Smooth muscle cell (in vitro differentiated cells): ENCODE measurements around the gene PSMD8. TPM values are rescaled to one million over a fixed set of nuclear protein-coding genes. Genes with fewer than 3 reads are reported as not detected.

Source experiments
- DNase-seq: peaks from one replicate; lab custom pipeline; 2025; ENCODE audit not compliant: unreplicated experiment; lab: John Stamatoyannopoulos, UW
- H2AFZ ChIP-seq: fragments of 200-600 bp; sonication (generic); 2 replicates; pipeline ENCODE4 v1.6.0; 2016; ENCODE audit warnings: antibody characterized with exemption, low read depth, mild to moderate bottlenecking
- H3F3A ChIP-seq: fragments of 200-600 bp; sonication (generic); 2 replicates; pipeline ENCODE4 v1.6.0; 2017; ENCODE audit warnings: antibody characterized with exemption, low read depth
- H3K27ac ChIP-seq: fragments of 200-600 bp; sonication (generic); 2 replicates; pipeline ENCODE4 v1.5.1; 2016; ENCODE audit warnings: low read depth, mild to moderate bottlenecking
- H3K27me3 ChIP-seq: fragments of 200-600 bp; sonication (generic); 2 replicates; pipeline ENCODE4 v1.6.1; 2016; ENCODE audit warnings: low read depth, mild to moderate bottlenecking
- H3K36me3 ChIP-seq: fragments of 200-600 bp; sonication (generic); 2 replicates; pipeline ENCODE4 v1.5.1; 2016; ENCODE audit warnings: low read depth
- H3K4me1 ChIP-seq: fragments of 200-600 bp; sonication (generic); 2 replicates; pipeline ENCODE4 v1.5.1; 2016; ENCODE audit warnings: low read depth
- H3K4me2 ChIP-seq: fragments of 200-600 bp; sonication (generic); 2 replicates; pipeline ENCODE4 v1.6.0; 2016; ENCODE audit warnings: mild to moderate bottlenecking
- H3K4me3 ChIP-seq: fragments of 200-600 bp; sonication (generic); 2 replicates; pipeline ENCODE4 v1.5.1; 2016; ENCODE audit warnings: mild to moderate bottlenecking
- H3K79me2 ChIP-seq: fragments of 200-600 bp; sonication (generic); 2 replicates; pipeline ENCODE4 v1.6.0; 2016; ENCODE audit warnings: low read depth, mild to moderate bottlenecking
- H3K9ac ChIP-seq: fragments of 200-600 bp; sonication (generic); 2 replicates; pipeline ENCODE4 v1.6.0; 2016; ENCODE audit warnings: low read depth
- H3K9me3 ChIP-seq: fragments of 200-600 bp; sonication (generic); replicated peaks from 2 replicates; pipeline ENCODE4 v1.5.1; 2016; ENCODE audit warnings: low read depth
- H4K20me1 ChIP-seq: fragments of 200-600 bp; sonication (generic); 2 replicates; pipeline ENCODE4 v1.6.0; 2016; ENCODE audit warnings: low read depth
- WGBS: methylation state at CpG from one replicate; pipeline ENCODE4 v1.1.7; 2016; ENCODE audit warnings: low lambda C conversion rate; 5-methylcytosine and 5-hydroxymethylcytosine counted together
- polyA plus RNA-seq: library from polyadenylated mRNA; unstranded; fragments of >200 nt; fragmentation: Nextera tagmentation; extraction: Ambion mirVana; gene quantifications from 2 replicates; pipeline ENCODE4 v1.2.1, GENCODE V29; 2016
- total RNA-seq: library from RNA; depleted of rRNA; stranded (reverse); fragments of >200 nt; gene quantifications from 2 replicates; pipeline ENCODE4 v1.2.3, GENCODE V29; 2014
- TF ChIP-seq, protein P1 (sequence below): fragments of 200-600 bp; sonication (generic); IDR thresholded peaks from 2 replicates; pipeline ENCODE4 v1.5.1; 2017; ENCODE audit warnings: borderline replicate concordance, mild to moderate bottlenecking, antibody characterized with exemption; ENCODE audit not compliant: insufficient read depth, poor library complexity, severe bottlenecking

Gene PSMD8
- total RNA-seq (279 and 377 TPM in 2 replicates), polyA plus RNA-seq (387 and 404 TPM in 2 replicates)

DNA sequence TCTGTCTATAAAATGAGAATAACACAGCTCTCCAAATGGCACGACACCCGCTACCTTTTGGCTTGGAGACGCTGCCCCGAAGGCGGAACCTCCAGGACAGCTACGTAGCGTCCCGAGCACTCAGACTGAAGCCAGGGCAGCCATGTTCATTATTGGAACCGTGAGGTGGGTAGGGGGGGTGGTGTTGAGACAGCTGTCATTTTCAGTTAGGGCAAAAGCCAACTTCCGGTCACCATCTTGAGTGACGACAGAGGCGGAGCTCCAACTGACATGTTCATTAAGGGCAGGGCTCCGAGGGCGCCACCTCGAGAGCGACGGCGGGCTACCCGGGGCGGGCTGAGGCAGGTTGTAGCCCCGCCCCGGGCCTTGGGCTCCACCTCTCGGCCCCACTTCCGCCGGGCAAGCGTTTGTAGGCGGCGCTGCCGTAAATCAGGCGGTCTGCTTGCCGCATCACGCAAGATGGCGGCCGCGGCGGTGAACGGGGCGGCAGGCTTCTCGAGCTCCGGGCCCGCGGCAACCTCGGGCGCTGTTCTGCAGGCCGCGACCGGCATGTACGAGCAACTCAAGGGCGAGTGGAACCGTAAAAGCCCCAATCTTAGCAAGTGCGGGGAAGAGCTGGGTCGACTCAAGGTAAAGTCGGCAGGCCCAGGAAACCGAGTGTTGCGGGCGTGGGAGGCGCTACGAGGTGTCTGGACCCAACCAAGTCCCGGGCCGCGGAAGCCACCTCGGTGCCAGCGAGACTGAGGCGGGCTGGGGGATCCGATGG is at the start of gene PSMD8:
TSS of gene PSMD8 (plus strand) at position 240 of the 766 bp plus-strand sequence. CDS start at position 271, 31 bp downstream.
- Histone ChIP-seq H3K27me3 (no peaks in the 10 kb centered on the region), H3K4me1 (peaks cover 9% of the 10 kb centered on the region), H3K36me3 (no peaks in the 10 kb centered on the region), H3K4me3 (peak within 1 kb of the TSS; percentile 78), H2AFZ (peak within 1 kb of the TSS; percentile 81), H4K20me1 (peaks cover 40% of the 10 kb centered on the region), H3K9ac (peak within 1 kb of the TSS; percentile 97), H3K27ac (peak within 1 kb of the TSS; percentile 95), H3K9me3 (no peaks in the 10 kb centered on the region), H3K4me2 (peak within 1 kb of the TSS; percentile 92), H3F3A (no peaks in the 10 kb centered on the region), H3K79me2 (peaks cover 43% of the 10 kb centered on the region)
- TF ChIP-seq, protein P1, sequence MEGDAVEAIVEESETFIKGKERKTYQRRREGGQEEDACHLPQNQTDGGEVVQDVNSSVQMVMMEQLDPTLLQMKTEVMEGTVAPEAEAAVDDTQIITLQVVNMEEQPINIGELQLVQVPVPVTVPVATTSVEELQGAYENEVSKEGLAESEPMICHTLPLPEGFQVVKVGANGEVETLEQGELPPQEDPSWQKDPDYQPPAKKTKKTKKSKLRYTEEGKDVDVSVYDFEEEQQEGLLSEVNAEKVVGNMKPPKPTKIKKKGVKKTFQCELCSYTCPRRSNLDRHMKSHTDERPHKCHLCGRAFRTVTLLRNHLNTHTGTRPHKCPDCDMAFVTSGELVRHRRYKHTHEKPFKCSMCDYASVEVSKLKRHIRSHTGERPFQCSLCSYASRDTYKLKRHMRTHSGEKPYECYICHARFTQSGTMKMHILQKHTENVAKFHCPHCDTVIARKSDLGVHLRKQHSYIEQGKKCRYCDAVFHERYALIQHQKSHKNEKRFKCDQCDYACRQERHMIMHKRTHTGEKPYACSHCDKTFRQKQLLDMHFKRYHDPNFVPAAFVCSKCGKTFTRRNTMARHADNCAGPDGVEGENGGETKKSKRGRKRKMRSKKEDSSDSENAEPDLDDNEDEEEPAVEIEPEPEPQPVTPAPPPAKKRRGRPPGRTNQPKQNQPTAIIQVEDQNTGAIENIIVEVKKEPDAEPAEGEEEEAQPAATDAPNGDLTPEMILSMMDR: no peak
- WGBS: under 1% methylated on average over 65 of the region's 65 CpGs
- peak; percentile 87 for DNase-seq

DNA sequence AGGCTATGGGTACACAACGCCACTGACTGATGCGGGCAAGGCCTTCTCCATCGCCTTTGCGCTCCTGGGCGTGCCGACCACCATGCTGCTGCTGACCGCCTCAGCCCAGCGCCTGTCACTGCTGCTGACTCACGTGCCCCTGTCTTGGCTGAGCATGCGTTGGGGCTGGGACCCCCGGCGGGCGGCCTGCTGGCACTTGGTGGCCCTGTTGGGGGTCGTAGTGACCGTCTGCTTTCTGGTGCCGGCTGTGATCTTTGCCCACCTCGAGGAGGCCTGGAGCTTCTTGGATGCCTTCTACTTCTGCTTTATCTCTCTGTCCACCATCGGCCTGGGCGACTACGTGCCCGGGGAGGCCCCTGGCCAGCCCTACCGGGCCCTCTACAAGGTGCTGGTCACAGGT is 47.8 kb upstream of the PSMD8 start:
- no peak overlapping the region for H3K9ac ChIP-seq
- no peak overlapping the region for H3K4me3 ChIP-seq
- TF ChIP-seq, protein P1: no peak
- no peaks in the 10 kb centered on the region for H3F3A ChIP-seq
- H3K27ac ChIP-seq: no peak overlapping the region
- H3K4me1 ChIP-seq: peaks cover 3% of the 10 kb centered on the region
- WGBS: 98% methylated on average over 22 of the region's 22 CpGs
- H2AFZ ChIP-seq: no peak overlapping the region
- DNase-seq: no peak
- H3K79me2 ChIP-seq: no peaks in the 10 kb centered on the region
- no peaks in the 10 kb centered on the region for H3K36me3 ChIP-seq
- H3K9me3 ChIP-seq: no peaks in the 10 kb centered on the region
- no peaks in the 10 kb centered on the region for H3K27me3 ChIP-seq
- no peak overlapping the region for H3K4me2 ChIP-seq
- H4K20me1 ChIP-seq: peaks cover 7% of the 10 kb centered on the region

DNA sequence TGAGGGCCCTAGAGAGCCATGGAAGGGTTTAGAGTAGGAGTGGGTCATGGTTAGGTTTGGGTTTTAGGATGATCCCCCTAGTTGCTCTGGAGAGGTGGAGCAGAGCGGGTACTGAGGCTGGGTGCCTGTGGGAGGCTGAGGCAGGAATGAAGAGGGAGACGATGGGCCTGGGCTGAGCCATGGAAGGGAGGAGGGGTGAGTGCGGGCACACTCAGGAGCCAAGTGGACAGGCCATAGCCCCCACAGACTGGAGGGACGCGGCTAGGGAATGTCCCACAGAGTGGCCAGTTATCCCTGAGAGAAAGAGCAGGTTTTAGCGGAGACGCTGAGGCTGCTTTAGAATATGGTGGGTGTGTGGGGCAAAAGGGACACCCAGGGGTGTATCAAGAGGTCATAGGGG is 44.7 kb upstream of the PSMD8 start:
- Histone ChIP-seq H2AFZ (no peak overlapping the region), H3K4me2 (no peak overlapping the region), H3K4me3 (no peak overlapping the region), H3K27me3 (no peaks in the 10 kb centered on the region), H3K4me1 (no peaks in the 10 kb centered on the region), H3K36me3 (no peaks in the 10 kb centered on the region), H4K20me1 (no peaks in the 10 kb centered on the region), H3K27ac (no peak overlapping the region), H3K9me3 (no peaks in the 10 kb centered on the region), H3K9ac (no peak overlapping the region), H3K79me2 (no peaks in the 10 kb centered on the region), H3F3A (no peaks in the 10 kb centered on the region)
- WGBS: 97% methylated on average over 6 of the region's 7 CpGs
- DNase-seq: no peak
- TF ChIP-seq, protein P1: no peak

DNA sequence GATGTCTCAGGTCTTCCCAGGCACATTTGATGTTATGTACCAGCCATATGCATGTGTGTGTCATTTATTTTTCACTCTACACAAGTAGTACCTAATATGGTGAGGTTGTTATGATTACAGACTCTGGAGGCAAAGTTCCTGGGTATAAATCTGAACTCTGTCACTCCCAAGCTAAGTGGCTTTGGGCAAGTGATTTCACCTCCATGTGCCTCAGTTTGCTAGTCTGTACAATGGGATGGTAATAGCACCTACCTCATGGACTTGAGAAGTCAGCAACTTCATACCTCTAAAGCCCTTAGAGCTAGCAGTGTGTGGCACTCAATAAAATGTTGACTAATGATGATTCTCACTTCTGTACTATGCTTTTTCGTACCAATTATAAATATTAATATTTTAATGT is 42.6 kb upstream of the PSMD8 start:
- no peaks in the 10 kb centered on the region for H3K27me3 ChIP-seq
- no peak overlapping the region for H3K27ac ChIP-seq
- TF ChIP-seq, protein P1: no peak
- H4K20me1 ChIP-seq: no peaks in the 10 kb centered on the region
- H2AFZ ChIP-seq: no peak overlapping the region
- no peaks in the 10 kb centered on the region for H3K4me1 ChIP-seq
- WGBS: 90% methylated on average over 1 of the region's 1 CpG
- no peaks in the 10 kb centered on the region for H3K79me2 ChIP-seq
- no peak overlapping the region for H3K4me3 ChIP-seq
- H3K4me2 ChIP-seq: no peak overlapping the region
- no peaks in the 10 kb centered on the region for H3K9me3 ChIP-seq
- H3F3A ChIP-seq: no peaks in the 10 kb centered on the region
- no peak overlapping the region for H3K9ac ChIP-seq
- DNase-seq: no peak
- no peaks in the 10 kb centered on the region for H3K36me3 ChIP-seq
